PFSK-1 (cell line): ENCODE data around the gene TMEM233.

Experiments used
- POLR2AphosphoS5 ChIP-seq: IDR thresholded peaks from 2 replicates; pipeline ENCODE4 v1.6.1; 2012; ENCODE audit warnings: low read depth, mild to moderate bottlenecking, control low read depth, low read length, moderate library complexity
- TAF1 ChIP-seq: IDR thresholded peaks from 2 replicates; pipeline ENCODE4 v1.6.1; 2012; ENCODE audit warnings: low read length, control low read depth, borderline replicate concordance; ENCODE audit not compliant: insufficient read depth
- TF ChIP-seq, protein P1 (sequence below), 2 experiments: IDR thresholded peaks; 2 replicates each; pipeline versions ENCODE4 v1.6.1 to v1.8.0; 2011 to 2012; ENCODE audit warnings: low read depth in 2 of 2, low read length in 2 of 2, control low read depth in 1 of 2, inconsistent platforms in 1 of 2, mild to moderate bottlenecking in 1 of 2, moderate library complexity in 1 of 2; ENCODE audit not compliant: insufficient read depth in 1 of 2

DNA sequence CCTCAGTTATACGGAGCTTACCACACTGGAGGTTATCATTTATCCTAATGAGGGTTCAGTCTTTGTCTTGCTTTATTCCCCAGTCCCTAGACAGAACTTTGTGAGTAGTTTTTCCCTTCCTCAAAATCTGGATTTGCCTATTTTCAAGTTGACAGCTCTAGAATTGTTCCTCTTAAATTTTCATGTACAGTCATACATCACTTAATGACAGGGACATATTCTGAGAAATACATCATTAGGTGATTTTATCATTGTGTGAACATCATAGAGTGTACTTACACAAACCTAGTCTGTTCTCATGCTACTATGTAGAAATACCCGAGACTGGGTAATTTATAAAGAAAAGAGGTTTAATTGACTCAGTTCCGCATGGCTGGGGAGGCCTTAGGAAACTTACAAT is 77.5 kb downstream of the TMEM233 start:
- TF ChIP-seq POLR2AphosphoS5, result no peak
- TF ChIP-seq, protein P1, sequence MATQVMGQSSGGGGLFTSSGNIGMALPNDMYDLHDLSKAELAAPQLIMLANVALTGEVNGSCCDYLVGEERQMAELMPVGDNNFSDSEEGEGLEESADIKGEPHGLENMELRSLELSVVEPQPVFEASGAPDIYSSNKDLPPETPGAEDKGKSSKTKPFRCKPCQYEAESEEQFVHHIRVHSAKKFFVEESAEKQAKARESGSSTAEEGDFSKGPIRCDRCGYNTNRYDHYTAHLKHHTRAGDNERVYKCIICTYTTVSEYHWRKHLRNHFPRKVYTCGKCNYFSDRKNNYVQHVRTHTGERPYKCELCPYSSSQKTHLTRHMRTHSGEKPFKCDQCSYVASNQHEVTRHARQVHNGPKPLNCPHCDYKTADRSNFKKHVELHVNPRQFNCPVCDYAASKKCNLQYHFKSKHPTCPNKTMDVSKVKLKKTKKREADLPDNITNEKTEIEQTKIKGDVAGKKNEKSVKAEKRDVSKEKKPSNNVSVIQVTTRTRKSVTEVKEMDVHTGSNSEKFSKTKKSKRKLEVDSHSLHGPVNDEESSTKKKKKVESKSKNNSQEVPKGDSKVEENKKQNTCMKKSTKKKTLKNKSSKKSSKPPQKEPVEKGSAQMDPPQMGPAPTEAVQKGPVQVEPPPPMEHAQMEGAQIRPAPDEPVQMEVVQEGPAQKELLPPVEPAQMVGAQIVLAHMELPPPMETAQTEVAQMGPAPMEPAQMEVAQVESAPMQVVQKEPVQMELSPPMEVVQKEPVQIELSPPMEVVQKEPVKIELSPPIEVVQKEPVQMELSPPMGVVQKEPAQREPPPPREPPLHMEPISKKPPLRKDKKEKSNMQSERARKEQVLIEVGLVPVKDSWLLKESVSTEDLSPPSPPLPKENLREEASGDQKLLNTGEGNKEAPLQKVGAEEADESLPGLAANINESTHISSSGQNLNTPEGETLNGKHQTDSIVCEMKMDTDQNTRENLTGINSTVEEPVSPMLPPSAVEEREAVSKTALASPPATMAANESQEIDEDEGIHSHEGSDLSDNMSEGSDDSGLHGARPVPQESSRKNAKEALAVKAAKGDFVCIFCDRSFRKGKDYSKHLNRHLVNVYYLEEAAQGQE (IDR thresholded peaks at IDR 0.05; ENCODE audit: insufficient read depth in 1 of 2, low read depth in 2 of 2, low read length in 2 of 2), result no peak
- TF ChIP-seq TAF1, result no peak
